ENCODE results near the gene RYR3. TPM values are rescaled to one million over a fixed set of nuclear protein-coding genes. Genes with fewer than 3 reads are reported as not detected.

The RYR3 gene
- total RNA-seq, 1 donor from 2014 or later = 1.5 TPM

- no peak for FAIRE-seq
Observed at GRCh38 chr15:33730815-33731214, 420.0 kb downstream of the RYR3 start.

GRCh38 chr15:33735143-33735542, 424.4 kb downstream of the RYR3 start:
- H3K27me3 ChIP-seq (ENCODE audit: insufficient read depth, low read length) = peaks cover 8% of the 10 kb centered on the region
- H3K9ac ChIP-seq (ENCODE audit: low read length) = no peak overlapping the region
- H2AFZ ChIP-seq (ENCODE audit: low read depth, low read length) = no peak overlapping the region
- Mint-ChIP-seq H3K27ac (ENCODE audit: unreplicated experiment) (no peak overlapping the region), H3K4me1 (ENCODE audit: low read depth, unreplicated experiment) (peaks cover 5% of the 10 kb centered on the region), H3K36me3 (ENCODE audit: low read depth, unreplicated experiment) (no peaks in the 10 kb centered on the region), H3K9me3 (ENCODE audit: unreplicated experiment) (no peaks in the 10 kb centered on the region), H3K4me3 (ENCODE audit: unreplicated experiment) (no peak overlapping the region), H3K27me3 (ENCODE audit: low read depth, unreplicated experiment) (peaks cover 10% of the 10 kb centered on the region)
- TF ChIP-seq CTCF (IDR thresholded peaks at IDR 0.05; ENCODE audit: insufficient read depth, low read depth, low read length) (no peak), EZH2 (IDR thresholded peaks at IDR 0.05; ENCODE audit: insufficient read depth, low read length) (no peak)
- no peak overlapping the region for H3K27ac ChIP-seq (ENCODE audit: low read depth, low read length)
- H3K36me3 ChIP-seq (ENCODE audit: insufficient read depth, low read length) = no peaks in the 10 kb centered on the region
- no peak overlapping the region for H3K4me2 ChIP-seq (ENCODE audit: low read length)
- no peak for DNase-seq (ENCODE audit: low read depth)
- H4K20me1 ChIP-seq (ENCODE audit: insufficient read depth, low read length) = no peaks in the 10 kb centered on the region
- H3K4me3 ChIP-seq (ENCODE audit: insufficient read depth, low read depth, low read length) = no peak overlapping the region
- no peaks in the 10 kb centered on the region for H3K9me3 ChIP-seq (ENCODE audit: insufficient read depth, low read depth, low read length)
- H3K4me1 ChIP-seq (ENCODE audit: insufficient read depth, low read length) = no peaks in the 10 kb centered on the region
- FAIRE-seq = no peak
- H3K79me2 ChIP-seq (ENCODE audit: insufficient read depth, low read length) = no peaks in the 10 kb centered on the region

More at GRCh38 chr15:33730815-33731214, 420.0 kb downstream of the RYR3 start:
- Histone ChIP-seq H3K4me2 (ENCODE audit: low read length) (no peak overlapping the region), H3K36me3 (ENCODE audit: insufficient read depth, low read length) (no peaks in the 10 kb centered on the region), H3K79me2 (ENCODE audit: insufficient read depth, low read length) (no peaks in the 10 kb centered on the region), H4K20me1 (ENCODE audit: insufficient read depth, low read length) (no peaks in the 10 kb centered on the region), H3K4me3 (ENCODE audit: insufficient read depth, low read depth, low read length) (no peak overlapping the region), H2AFZ (ENCODE audit: low read depth, low read length) (no peak overlapping the region), H3K4me1 (ENCODE audit: insufficient read depth, low read length) (no peaks in the 10 kb centered on the region), H3K9me3 (ENCODE audit: insufficient read depth, low read depth, low read length) (no peaks in the 10 kb centered on the region), H3K27me3 (ENCODE audit: insufficient read depth, low read length) (no peaks in the 10 kb centered on the region), H3K9ac (ENCODE audit: low read length) (no peak overlapping the region), H3K27ac (ENCODE audit: low read depth, low read length) (no peak overlapping the region)
- Mint-ChIP-seq H3K27me3 (ENCODE audit: low read depth, unreplicated experiment) (no peaks in the 10 kb centered on the region), H3K27ac (ENCODE audit: unreplicated experiment) (no peak overlapping the region), H3K4me3 (ENCODE audit: unreplicated experiment) (no peak overlapping the region), H3K36me3 (ENCODE audit: low read depth, unreplicated experiment) (no peaks in the 10 kb centered on the region), H3K9me3 (ENCODE audit: unreplicated experiment) (peaks cover 3% of the 10 kb centered on the region), H3K4me1 (ENCODE audit: low read depth, unreplicated experiment) (no peaks in the 10 kb centered on the region)
- DNase-seq (ENCODE audit: low read depth) = no peak
- TF ChIP-seq CTCF (IDR thresholded peaks at IDR 0.05; ENCODE audit: insufficient read depth, low read depth, low read length) (no peak), EZH2 (IDR thresholded peaks at IDR 0.05; ENCODE audit: insufficient read depth, low read length) (no peak)

- Histone ChIP-seq H3K27ac (ENCODE audit: low read depth, low read length) (no peak overlapping the region), H3K4me1 (ENCODE audit: insufficient read depth, low read length) (no peaks in the 10 kb centered on the region), H3K4me2 (ENCODE audit: low read length) (no peak overlapping the region), H3K79me2 (ENCODE audit: insufficient read depth, low read length) (no peaks in the 10 kb centered on the region), H4K20me1 (ENCODE audit: insufficient read depth, low read length) (no peaks in the 10 kb centered on the region), H3K9me3 (ENCODE audit: insufficient read depth, low read depth, low read length) (no peaks in the 10 kb centered on the region), H3K4me3 (ENCODE audit: insufficient read depth, low read depth, low read length) (no peak overlapping the region), H2AFZ (ENCODE audit: low read depth, low read length) (no peak overlapping the region), H3K36me3 (ENCODE audit: insufficient read depth, low read length) (no peaks in the 10 kb centered on the region), H3K27me3 (ENCODE audit: insufficient read depth, low read length) (peaks cover 8% of the 10 kb centered on the region), H3K9ac (ENCODE audit: low read length) (no peak overlapping the region)
- Mint-ChIP-seq H3K9me3 (ENCODE audit: unreplicated experiment) (no peaks in the 10 kb centered on the region), H3K27me3 (ENCODE audit: low read depth, unreplicated experiment) (peaks cover 10% of the 10 kb centered on the region), H3K4me3 (ENCODE audit: unreplicated experiment) (no peak overlapping the region), H3K27ac (ENCODE audit: unreplicated experiment) (no peak overlapping the region), H3K36me3 (ENCODE audit: low read depth, unreplicated experiment) (no peaks in the 10 kb centered on the region), H3K4me1 (ENCODE audit: low read depth, unreplicated experiment) (peaks cover 5% of the 10 kb centered on the region)
- TF ChIP-seq EZH2 (IDR thresholded peaks at IDR 0.05; ENCODE audit: insufficient read depth, low read length) (no peak), CTCF (IDR thresholded peaks at IDR 0.05; ENCODE audit: insufficient read depth, low read depth, low read length) (peak; percentile 63)
- FAIRE-seq (no peak), DNase-seq (ENCODE audit: low read depth) (no peak)
Observed at GRCh38 chr15:33735637-33736247, 425.0 kb downstream of the RYR3 start.

All from astrocyte (in vitro differentiated cells and primary cell).